Gastroesophageal sphincter (tissue), 3 donors: ENCODE measurements around the gene STPG4.

Experiments
- CTCF ChIP-seq, 4 experiments: fragments of 200-600 bp in 2 of 4; fragments of 450-650 bp in 2 of 4; sonication (generic) in 1 of 4; IDR thresholded peaks; one replicate each; pipeline ENCODE4 v1.5.1; 2017 to 2019; ENCODE audit warnings: antibody characterized with exemption in 4 of 4, mild to moderate bottlenecking in 2 of 4, moderate library complexity in 2 of 4
- EP300 ChIP-seq: sonication (generic); formaldehyde crosslinking; IDR thresholded peaks from one replicate; pipeline ENCODE4 v1.6.1; 2017; ENCODE audit warnings: antibody characterized with exemption, mild to moderate bottlenecking

- TF ChIP-seq CTCF (IDR thresholded peaks at IDR 0.05), result no peak
- TF ChIP-seq EP300, result no peak
These were observed 27.1 kb downstream of the STPG4 start for GRCh38 chr2:47127862-47128543.
